ENCODE measurements around the gene PCGF1. TPM values are rescaled to one million over a fixed set of nuclear protein-coding genes. Genes with fewer than 3 reads are reported as not detected.

Gene PCGF1
- total and polyA plus RNA-seq, 2 of the 13 experiments (the other 11 are each of a cell fraction or from before 2014, with no cell fraction given), result 20.4 to 22.6 TPM

- TF ChIP-seq ZNF142 (CRISPR knock-in tag; IDR thresholded peaks at IDR 0.05), result no peak; the same call in none of the 2 replicates
- TF ChIP-seq ELF1 (CRISPR knock-in tag; IDR thresholded peaks at IDR 0.05), result peak; percentile 90
- peak; percentile 87 for TF ChIP-seq IKZF4 (CRISPR knock-in tag; IDR thresholded peaks at IDR 0.05; ENCODE audit: borderline replicate concordance, low read depth, not compliant biosample characterization)
- TF ChIP-seq ZBTB10 (CRISPR knock-in tag; IDR thresholded peaks at IDR 0.05; ENCODE audit: borderline replicate concordance), result no peak
- TF ChIP-seq GATAD2A (CRISPR knock-in tag; IDR thresholded peaks at IDR 0.05), result peak; percentile 81
- TF ChIP-seq MXI1 (IDR thresholded peaks at IDR 0.05; ENCODE audit: borderline replicate concordance, low read depth, low read length), result peak; percentile 81; the same call in 2 of the 3 replicates
- TF ChIP-seq RBM39 (IDR thresholded peaks at IDR 0.05; ENCODE audit: low read depth, low read length, poor library complexity, severe bottlenecking), result no peak
- peak; percentile 72; the same call in 1 of the 2 replicates for TF ChIP-seq CHD4 (IDR thresholded peaks at IDR 0.05; ENCODE audit: borderline replicate concordance, low read length)
- no peak for TF ChIP-seq SRSF9 (IDR thresholded peaks at IDR 0.05; ENCODE audit: borderline replicate concordance, insufficient read depth, low read depth, low read length, poor library complexity, severe bottlenecking)
- TF ChIP-seq CERS6 (CRISPR knock-in tag; IDR thresholded peaks at IDR 0.05), result no peak
- TF ChIP-seq PBX3 (CRISPR knock-in tag; IDR thresholded peaks at IDR 0.05; ENCODE audit: borderline replicate concordance), result peak; percentile 54; the same call in 1 of the 2 replicates
- no peak for TF ChIP-seq ZFAT (CRISPR knock-in tag; conservative IDR thresholded peaks at IDR 0.05)
- no peak for TF ChIP-seq SMARCE1 (IDR thresholded peaks at IDR 0.05; ENCODE audit: borderline replicate concordance)
- TF ChIP-seq MZF1 (CRISPR knock-in tag; IDR thresholded peaks at IDR 0.05; ENCODE audit: borderline replicate concordance), result no peak
- peak; percentile 73; the same call in 1 of the 2 replicates for TF ChIP-seq ZSCAN25 (CRISPR knock-in tag; IDR thresholded peaks at IDR 0.05)
Observed at GRCh38 chr2:74482801-74483674, 24.5 kb downstream of the PCGF1 start, which contains the start of the genes CCDC142 and TTC31 (continued).
